HepG2 (cell line): ENCODE results near the gene HOTAIR. TPM values are rescaled to one million over a fixed set of nuclear protein-coding genes. Genes with fewer than 3 reads are reported as not detected.

Experiments
- ATAC-seq: fragments of 200-7000 bp; cut with Tn5 transposase; 3 replicates; pipeline ENCODE4 v1.9.1; 2020; ENCODE audit warnings: mild to moderate bottlenecking, moderate library complexity
- BruUV-seq: library from RNA; stranded (reverse); fragments of 400-500 nt; replicated peaks from 2 replicates; lab custom pipeline; 2021; lab: Mats Ljungman, UMichigan
- CTCF ChIA-PET: fragments of 300-600 bp; formaldehyde crosslinking; extraction: SDS; loops from one replicate; lab custom pipeline; 2021; ENCODE audit warnings: low total read pairs, inconsistent platforms, low intra/inter-chr PET ratio; lab: Yijun Ruan, JAX
- POLR2A ChIA-PET: fragments of 350-600 bp; sonication (Branson Sonifier 250); formaldehyde crosslinking; loops from one replicate; lab custom pipeline; 2020; ENCODE audit warnings: antibody characterized with exemption, inconsistent platforms; lab: Yijun Ruan, JAX
- DNase-seq: peaks from one replicate; pipeline ENCODE4 v3.0.0-alpha.2; 2015; ENCODE audit warnings: low spot score
- FAIRE-seq: peaks from 3 replicates; lab custom pipeline; 2011; peaks lifted over from hg19 to GRCh38; lab: Jason Lieb, UNC
- H2AFZ ChIP-seq: one replicate; pipeline ENCODE4 v1.6.1; 2011; ENCODE audit warnings: low read length, inconsistent platforms
- H3K27ac ChIP-seq: fragments of 300-600 bp; 3 replicates; pipeline ENCODE4 v1.8.0; 2011; ENCODE audit warnings: mixed run types, mild to moderate bottlenecking, mixed read lengths, low read length, inconsistent platforms; ENCODE audit not compliant: insufficient read depth; ENCODE audit errors: extremely low read length
- H3K27me3 ChIP-seq, 2 experiments: fragments of 200-600 bp in 1 of 2; 2 replicates in 1 of 2; 3 replicates in 1 of 2; pipeline versions ENCODE4 v1.6.0 to v1.8.0; 2011; ENCODE audit warnings: low read length in 2 of 2, mild to moderate bottlenecking in 2 of 2, moderate library complexity in 2 of 2, inconsistent platforms in 1 of 2; ENCODE audit not compliant: insufficient read depth in 2 of 2, control insufficient read depth in 1 of 2
- H3K36me3 ChIP-seq, 2 experiments: fragments of 200-600 bp in 1 of 2; replicated peaks in 1 of 2; 2 replicates in 1 of 2; 3 replicates in 1 of 2; pipeline versions ENCODE4 v1.5.1 to v1.8.0; 2011; ENCODE audit warnings: low read length in 2 of 2, inconsistent platforms in 1 of 2; ENCODE audit not compliant: insufficient read depth in 2 of 2, control insufficient read depth in 1 of 2
- H3K4me1 ChIP-seq: 2 replicates; pipeline ENCODE4 v1.5.1; 2012; ENCODE audit warnings: low read length, inconsistent platforms; ENCODE audit not compliant: insufficient read depth
- H3K4me2 ChIP-seq: 2 replicates; pipeline ENCODE4 v1.6.0; 2011; ENCODE audit warnings: low read depth, low read length, inconsistent platforms
- H3K4me3 ChIP-seq, 3 experiments: fragments of 200-600 bp in 1 of 3; sonication (generic), shearing (Covaris generic) in 1 of 3; replicated peaks in 1 of 3; 2 replicates each; pipeline ENCODE4 v1.5.1; 2011 to 2016; ENCODE audit warnings: low read length in 3 of 3, inconsistent platforms in 2 of 3, low read depth in 2 of 3, mild to moderate bottlenecking in 2 of 3, control low read depth in 1 of 3, mixed read lengths in 1 of 3; ENCODE audit not compliant: insufficient read depth in 1 of 3
- H3K79me2 ChIP-seq: one replicate; pipeline ENCODE4 v1.6.1; 2011; ENCODE audit warnings: low read length, inconsistent platforms; ENCODE audit not compliant: insufficient read depth
- H3K9ac ChIP-seq: 2 replicates; pipeline ENCODE4 v1.6.0; 2011; ENCODE audit warnings: mild to moderate bottlenecking, low read depth, low read length, inconsistent platforms; ENCODE audit not compliant: insufficient read depth
- H3K9me3 ChIP-seq: 2 replicates; pipeline ENCODE4 v1.5.1; 2012; ENCODE audit warnings: mild to moderate bottlenecking, low read length
- H4K20me1 ChIP-seq: 2 replicates; pipeline ENCODE4 v1.6.0; 2011; ENCODE audit warnings: inconsistent platforms, mild to moderate bottlenecking, low read length, moderate library complexity; ENCODE audit not compliant: insufficient read depth
- FOXM1 ChIP-seq: sonication (generic); formaldehyde crosslinking; IDR thresholded peaks from 2 replicates; pipeline ENCODE4 v1.5.0; 2020; ENCODE audit warnings: missing genetic modification reagents
- HOXA7 ChIP-seq: sonication (generic); formaldehyde crosslinking; IDR thresholded peaks from 2 replicates; pipeline ENCODE4 v1.8.1; 2022; ENCODE audit warnings: mild to moderate bottlenecking, missing genetic modification reagents, moderate library complexity
- MED13 ChIP-seq: sonication (generic); formaldehyde crosslinking; IDR thresholded peaks from 2 replicates; pipeline ENCODE4 v1.5.0; 2020; ENCODE audit warnings: missing genetic modification reagents
- NFKBIZ ChIP-seq: IDR thresholded peaks from 2 replicates; pipeline ENCODE4 v1.6.1; 2018; ENCODE audit warnings: missing genetic modification reagents, missing compliant biosample characterization
- NR1H2 ChIP-seq: sonication (generic); formaldehyde crosslinking; IDR thresholded peaks from 2 replicates; pipeline ENCODE4 v1.8.1; 2022; ENCODE audit warnings: low read depth, missing genetic modification reagents, borderline replicate concordance
- PHB2 ChIP-seq: fragments of 450-650 bp; IDR thresholded peaks from 2 replicates; pipeline ENCODE4 v1.6.1; 2018; ENCODE audit not compliant: partially characterized antibody
- TAF15 ChIP-seq: fragments of 200-400 bp; formaldehyde crosslinking; IDR thresholded peaks from one replicate; pipeline ENCODE4 v1.6.1; 2018; ENCODE audit warnings: mild to moderate bottlenecking, low read depth, low read length; ENCODE audit not compliant: poor library complexity, severe bottlenecking
- ZIK1 ChIP-seq: sonication (generic); formaldehyde crosslinking; IDR thresholded peaks from 2 replicates; pipeline ENCODE4 v1.5.0; 2020; ENCODE audit warnings: mild to moderate bottlenecking, low read depth, missing genetic modification reagents, borderline replicate concordance
- ZNF256 ChIP-seq: sonication (generic); formaldehyde crosslinking; conservative IDR thresholded peaks from 2 replicates; pipeline ENCODE4 v1.4.0; 2020; ENCODE audit warnings: missing genetic modification reagents
- ZNF260 ChIP-seq: sonication (generic); formaldehyde crosslinking; IDR thresholded peaks from 2 replicates; pipeline ENCODE4 v1.4.0; 2020; ENCODE audit warnings: missing genetic modification reagents, low read depth, mild to moderate bottlenecking, borderline replicate concordance
- ZNF441 ChIP-seq: sonication (generic); formaldehyde crosslinking; IDR thresholded peaks from 2 replicates; pipeline ENCODE4 v1.7.0; 2021; ENCODE audit warnings: missing genetic modification reagents, borderline replicate concordance
- ZNF709 ChIP-seq: sonication (generic); formaldehyde crosslinking; IDR thresholded peaks from 2 replicates; pipeline ENCODE4 v1.5.0; 2020; ENCODE audit warnings: mild to moderate bottlenecking, missing genetic modification reagents
- WGBS: methylation state at CpG from one replicate; pipeline ENCODE4 v1.1.6; 2017; ENCODE audit warnings: low lambda C conversion rate; 5-methylcytosine and 5-hydroxymethylcytosine counted together
- in situ Hi-C: cut with HindIII; loops from 2 replicates; pipeline ENCODE4 v1.10.0; 2017; ENCODE audit warnings: low pct_unique_long_range_greater_than_20kb; ENCODE audit not compliant: extremely low pct_ligation_motif_present
- intact Hi-C: fragments of 100-400 bp; cut with micrococcal nuclease; formaldehyde crosslinking; loops from one replicate; pipeline ENCODE4 v1.10.0; 2022; ENCODE audit not compliant: unreplicated experiment
- polyA plus RNA-seq, 8 experiments: library from polyadenylated mRNA; depleted of rRNA in 3 of 8; stranded (reverse) in 7 of 8; unstranded in 1 of 8; fragments of >200 nt; fragmentation: Illumina TruSeq in 4 of 8; extraction: Trizol in 4 of 8; gene quantifications; 2 replicates each; pipeline versions ENCODE4 v1.2.1 to v1.2.3, GENCODE V29; 2011 to 2016; ENCODE audit warnings: low read depth in 4 of 8, missing spikeins in 1 of 8, mixed read lengths in 1 of 8; ENCODE audit not compliant: insufficient read depth in 1 of 8
- total RNA-seq, 5 experiments: library from RNA; depleted of rRNA; stranded (reverse); fragments of >200 nt; fragmentation: Illumina TruSeq; extraction: Trizol; gene quantifications; 2 replicates each; pipeline ENCODE4 v1.2.3, GENCODE V29; 2016; ENCODE audit warnings: low read depth in 1 of 5
- TF ChIP-seq, protein P1 (sequence below): sonication (generic); formaldehyde crosslinking; IDR thresholded peaks from 2 replicates; pipeline ENCODE4 v1.8.1; 2023; ENCODE audit warnings: missing genetic modification reagents, inconsistent platforms, borderline replicate concordance
- TF ChIP-seq, protein P2 (sequence below): sonication (generic); formaldehyde crosslinking; IDR thresholded peaks from 2 replicates; pipeline ENCODE4 v1.8.0; 2022; ENCODE audit warnings: missing genetic modification reagents, mild to moderate bottlenecking, inconsistent platforms, borderline replicate concordance
- TF ChIP-seq, protein P3 (sequence below): sonication (generic); formaldehyde crosslinking; IDR thresholded peaks from 2 replicates; pipeline ENCODE4 v1.8.1; 2023; ENCODE audit warnings: mild to moderate bottlenecking, moderate library complexity, missing genetic modification reagents
- TF ChIP-seq, protein P4 (sequence below): sonication (generic); formaldehyde crosslinking; IDR thresholded peaks from 2 replicates; pipeline ENCODE4 v1.8.0; 2022; ENCODE audit warnings: mild to moderate bottlenecking, missing genetic modification reagents, moderate library complexity
- TF ChIP-seq, protein P5 (sequence below): sonication (generic); formaldehyde crosslinking; IDR thresholded peaks from 2 replicates; pipeline ENCODE4 v1.9.0; 2021; ENCODE audit warnings: missing genetic modification reagents, mild to moderate bottlenecking, borderline replicate concordance
- TF ChIP-seq, protein P6 (sequence below): IDR thresholded peaks from 2 replicates; pipeline ENCODE4 v1.6.1; 2018; ENCODE audit warnings: missing genetic modification reagents

HOTAIR gene
- total and polyA plus RNA-seq, 2 of the 13 experiments (the other 11 are each of a cell fraction or from before 2014, with no cell fraction given) = not detected

DNA sequence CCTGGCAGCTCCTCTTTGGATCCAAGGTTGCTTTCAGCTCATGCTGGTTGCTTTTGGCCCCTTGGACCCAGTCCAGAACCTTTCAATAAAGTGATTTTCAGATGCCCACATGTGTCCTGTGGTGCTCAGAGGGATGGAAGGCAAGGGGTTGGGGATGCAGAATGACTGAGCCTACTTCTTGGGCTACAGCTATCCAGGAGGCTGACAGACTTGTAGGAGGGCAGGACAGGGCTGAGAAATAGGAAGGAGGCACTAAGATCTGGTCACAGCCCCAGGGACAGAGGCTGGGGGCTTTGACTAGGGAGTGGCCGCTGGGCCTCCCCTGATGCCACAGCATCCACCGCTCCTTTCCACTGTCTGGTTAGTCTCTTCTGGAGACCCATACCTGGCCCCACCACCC lies 3.1 kb downstream of the HOTAIR start:
- in situ Hi-C loops = no loop called here
- no peak overlapping the region for H3K27ac ChIP-seq
- DNase-seq (no peak), ATAC-seq (no peak), FAIRE-seq (no peak)
- H3K4me2 ChIP-seq = no peak overlapping the region
- ChIA-PET CTCF (no interaction called here), POLR2A (no interaction called here)
- H3K9me3 ChIP-seq = no peaks in the 10 kb centered on the region
- peaks cover 14 to 95% of the 10 kb centered on the region in 2 experiments for H3K27me3 ChIP-seq
- BruUV-seq = no TSS peak
- no peaks in the 10 kb centered on the region for H3K79me2 ChIP-seq
- H3K4me3 ChIP-seq = no peak overlapping the region
- H3K36me3 ChIP-seq = no peaks in the 10 kb centered on the region
- H4K20me1 ChIP-seq = 0 out of 2 replicates have a peak, but pooled peaks cover 2% of the 10 kb centered on the region
- no CpG with 5 or more reads among the region's 2 CpGs for WGBS
- H3K9ac ChIP-seq = no peak overlapping the region
- H2AFZ ChIP-seq = no peak overlapping the region
- peaks cover 12% of the 10 kb centered on the region; the same call in 1 of the 2 replicates for H3K4me1 ChIP-seq
- TF ChIP-seq, protein P1, sequence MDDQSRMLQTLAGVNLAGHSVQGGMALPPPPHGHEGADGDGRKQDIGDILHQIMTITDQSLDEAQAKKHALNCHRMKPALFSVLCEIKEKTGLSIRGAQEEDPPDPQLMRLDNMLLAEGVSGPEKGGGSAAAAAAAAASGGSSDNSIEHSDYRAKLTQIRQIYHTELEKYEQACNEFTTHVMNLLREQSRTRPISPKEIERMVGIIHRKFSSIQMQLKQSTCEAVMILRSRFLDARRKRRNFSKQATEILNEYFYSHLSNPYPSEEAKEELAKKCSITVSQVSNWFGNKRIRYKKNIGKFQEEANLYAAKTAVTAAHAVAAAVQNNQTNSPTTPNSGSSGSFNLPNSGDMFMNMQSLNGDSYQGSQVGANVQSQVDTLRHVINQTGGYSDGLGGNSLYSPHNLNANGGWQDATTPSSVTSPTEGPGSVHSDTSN (CRISPR knock-in tag) = no peak
- no peak for TF ChIP-seq ZNF441 (CRISPR knock-in tag)
- no peak for TF ChIP-seq ZNF709 (CRISPR knock-in tag)
- TF ChIP-seq ZNF260 = no peak
- TF ChIP-seq, protein P2, sequence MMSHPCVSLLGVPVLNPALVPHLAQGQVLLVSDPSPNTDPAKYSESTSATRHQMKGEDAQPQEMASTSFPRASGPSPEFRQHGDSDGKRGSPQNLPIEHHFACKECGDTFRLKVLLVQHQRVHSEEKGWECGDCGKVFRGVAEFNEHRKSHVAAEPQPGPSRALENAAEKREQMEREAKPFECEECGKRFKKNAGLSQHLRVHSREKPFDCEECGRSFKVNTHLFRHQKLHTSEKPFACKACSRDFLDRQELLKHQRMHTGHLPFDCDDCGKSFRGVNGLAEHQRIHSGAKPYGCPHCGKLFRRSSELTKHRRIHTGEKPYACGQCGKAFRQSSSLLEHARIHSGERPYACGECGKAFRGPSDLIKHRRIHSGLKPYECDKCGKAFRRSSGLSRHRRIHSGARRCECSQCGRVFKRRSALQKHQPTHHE = no peak
- no peak for TF ChIP-seq MED13 (CRISPR knock-in tag)
- TF ChIP-seq, protein P3, sequence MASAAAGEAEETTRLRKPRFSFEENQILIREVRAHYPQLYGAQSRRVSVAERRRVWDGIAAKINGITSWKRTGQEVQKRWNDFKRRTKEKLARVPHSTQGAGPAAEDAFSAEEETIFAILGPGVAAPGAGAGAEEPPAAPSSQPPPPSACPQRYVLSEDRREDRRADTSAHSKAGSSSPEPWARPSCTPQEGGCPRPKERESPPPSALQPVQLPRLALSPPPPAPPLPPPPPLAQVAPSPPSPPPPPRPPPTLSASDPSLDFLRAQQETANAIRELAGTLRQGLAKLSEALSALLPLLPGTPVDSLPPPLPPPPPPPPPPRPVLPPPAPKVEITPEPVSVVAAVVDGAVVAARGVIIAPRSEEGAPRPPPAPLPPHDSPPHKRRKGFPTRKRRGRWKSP (CRISPR knock-in tag) = no peak
- TF ChIP-seq, protein P4, sequence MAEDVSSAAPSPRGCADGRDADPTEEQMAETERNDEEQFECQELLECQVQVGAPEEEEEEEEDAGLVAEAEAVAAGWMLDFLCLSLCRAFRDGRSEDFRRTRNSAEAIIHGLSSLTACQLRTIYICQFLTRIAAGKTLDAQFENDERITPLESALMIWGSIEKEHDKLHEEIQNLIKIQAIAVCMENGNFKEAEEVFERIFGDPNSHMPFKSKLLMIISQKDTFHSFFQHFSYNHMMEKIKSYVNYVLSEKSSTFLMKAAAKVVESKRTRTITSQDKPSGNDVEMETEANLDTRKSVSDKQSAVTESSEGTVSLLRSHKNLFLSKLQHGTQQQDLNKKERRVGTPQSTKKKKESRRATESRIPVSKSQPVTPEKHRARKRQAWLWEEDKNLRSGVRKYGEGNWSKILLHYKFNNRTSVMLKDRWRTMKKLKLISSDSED (CRISPR knock-in tag) = no peak
- TF ChIP-seq NFKBIZ (CRISPR knock-in tag) = no peak
- TF ChIP-seq TAF15 = no peak
- TF ChIP-seq ZNF256 (CRISPR knock-in tag) = no peak
- TF ChIP-seq, protein P5, sequence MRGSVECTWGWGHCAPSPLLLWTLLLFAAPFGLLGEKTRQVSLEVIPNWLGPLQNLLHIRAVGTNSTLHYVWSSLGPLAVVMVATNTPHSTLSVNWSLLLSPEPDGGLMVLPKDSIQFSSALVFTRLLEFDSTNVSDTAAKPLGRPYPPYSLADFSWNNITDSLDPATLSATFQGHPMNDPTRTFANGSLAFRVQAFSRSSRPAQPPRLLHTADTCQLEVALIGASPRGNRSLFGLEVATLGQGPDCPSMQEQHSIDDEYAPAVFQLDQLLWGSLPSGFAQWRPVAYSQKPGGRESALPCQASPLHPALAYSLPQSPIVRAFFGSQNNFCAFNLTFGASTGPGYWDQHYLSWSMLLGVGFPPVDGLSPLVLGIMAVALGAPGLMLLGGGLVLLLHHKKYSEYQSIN (CRISPR knock-in tag) = no peak
- no peak for TF ChIP-seq FOXM1 (CRISPR knock-in tag)
- TF ChIP-seq NR1H2 (CRISPR knock-in tag) = no peak
- no peak for TF ChIP-seq HOXA7
- TF ChIP-seq, protein P6, sequence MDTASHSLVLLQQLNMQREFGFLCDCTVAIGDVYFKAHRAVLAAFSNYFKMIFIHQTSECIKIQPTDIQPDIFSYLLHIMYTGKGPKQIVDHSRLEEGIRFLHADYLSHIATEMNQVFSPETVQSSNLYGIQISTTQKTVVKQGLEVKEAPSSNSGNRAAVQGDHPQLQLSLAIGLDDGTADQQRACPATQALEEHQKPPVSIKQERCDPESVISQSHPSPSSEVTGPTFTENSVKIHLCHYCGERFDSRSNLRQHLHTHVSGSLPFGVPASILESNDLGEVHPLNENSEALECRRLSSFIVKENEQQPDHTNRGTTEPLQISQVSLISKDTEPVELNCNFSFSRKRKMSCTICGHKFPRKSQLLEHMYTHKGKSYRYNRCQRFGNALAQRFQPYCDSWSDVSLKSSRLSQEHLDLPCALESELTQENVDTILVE (CRISPR knock-in tag) = no peak
- TF ChIP-seq PHB2 = no peak
- TF ChIP-seq ZIK1 (CRISPR knock-in tag) = no peak
- intact Hi-C loops = no loop called here
